HepG2 (cell line): ENCODE results near the gene AFF2. TPM values are rescaled to one million over a fixed set of nuclear protein-coding genes. Genes with fewer than 3 reads are reported as not detected.

Experiments
- ATAC-seq: fragments of 200-7000 bp; cut with Tn5 transposase; 3 replicates; pipeline ENCODE4 v1.9.1; 2020; ENCODE audit warnings: mild to moderate bottlenecking, moderate library complexity
- BruUV-seq: library from RNA; stranded (reverse); fragments of 400-500 nt; replicated peaks from 2 replicates; lab custom pipeline; 2021; lab: Mats Ljungman, UMichigan
- CTCF ChIA-PET: fragments of 300-600 bp; formaldehyde crosslinking; extraction: SDS; loops from one replicate; lab custom pipeline; 2021; ENCODE audit warnings: low total read pairs, inconsistent platforms, low intra/inter-chr PET ratio; lab: Yijun Ruan, JAX
- POLR2A ChIA-PET: fragments of 350-600 bp; sonication (Branson Sonifier 250); formaldehyde crosslinking; loops from one replicate; lab custom pipeline; 2020; ENCODE audit warnings: antibody characterized with exemption, inconsistent platforms; lab: Yijun Ruan, JAX
- DNase-seq: peaks from one replicate; pipeline ENCODE4 v3.0.0-alpha.2; 2015; ENCODE audit warnings: low spot score
- FAIRE-seq: peaks from 3 replicates; lab custom pipeline; 2011; peaks lifted over from hg19 to GRCh38; lab: Jason Lieb, UNC
- H2AFZ ChIP-seq: one replicate; pipeline ENCODE4 v1.6.1; 2011; ENCODE audit warnings: low read length, inconsistent platforms
- H3K27ac ChIP-seq: fragments of 300-600 bp; 3 replicates; pipeline ENCODE4 v1.8.0; 2011; ENCODE audit warnings: mixed run types, mild to moderate bottlenecking, mixed read lengths, low read length, inconsistent platforms; ENCODE audit not compliant: insufficient read depth; ENCODE audit errors: extremely low read length
- H3K27me3 ChIP-seq, 2 experiments: fragments of 200-600 bp in 1 of 2; 2 replicates in 1 of 2; 3 replicates in 1 of 2; pipeline versions ENCODE4 v1.6.0 to v1.8.0; 2011; ENCODE audit warnings: low read length in 2 of 2, mild to moderate bottlenecking in 2 of 2, moderate library complexity in 2 of 2, inconsistent platforms in 1 of 2; ENCODE audit not compliant: insufficient read depth in 2 of 2, control insufficient read depth in 1 of 2
- H3K36me3 ChIP-seq, 2 experiments: fragments of 200-600 bp in 1 of 2; replicated peaks in 1 of 2; 2 replicates in 1 of 2; 3 replicates in 1 of 2; pipeline versions ENCODE4 v1.5.1 to v1.8.0; 2011; ENCODE audit warnings: low read length in 2 of 2, inconsistent platforms in 1 of 2; ENCODE audit not compliant: insufficient read depth in 2 of 2, control insufficient read depth in 1 of 2
- H3K4me1 ChIP-seq: 2 replicates; pipeline ENCODE4 v1.5.1; 2012; ENCODE audit warnings: low read length, inconsistent platforms; ENCODE audit not compliant: insufficient read depth
- H3K4me2 ChIP-seq: 2 replicates; pipeline ENCODE4 v1.6.0; 2011; ENCODE audit warnings: low read depth, low read length, inconsistent platforms
- H3K4me3 ChIP-seq, 3 experiments: fragments of 200-600 bp in 1 of 3; sonication (generic), shearing (Covaris generic) in 1 of 3; replicated peaks in 1 of 3; 2 replicates each; pipeline ENCODE4 v1.5.1; 2011 to 2016; ENCODE audit warnings: low read length in 3 of 3, inconsistent platforms in 2 of 3, low read depth in 2 of 3, mild to moderate bottlenecking in 2 of 3, control low read depth in 1 of 3, mixed read lengths in 1 of 3; ENCODE audit not compliant: insufficient read depth in 1 of 3
- H3K79me2 ChIP-seq: one replicate; pipeline ENCODE4 v1.6.1; 2011; ENCODE audit warnings: low read length, inconsistent platforms; ENCODE audit not compliant: insufficient read depth
- H3K9ac ChIP-seq: 2 replicates; pipeline ENCODE4 v1.6.0; 2011; ENCODE audit warnings: mild to moderate bottlenecking, low read depth, low read length, inconsistent platforms; ENCODE audit not compliant: insufficient read depth
- H3K9me3 ChIP-seq: 2 replicates; pipeline ENCODE4 v1.5.1; 2012; ENCODE audit warnings: mild to moderate bottlenecking, low read length
- H4K20me1 ChIP-seq: 2 replicates; pipeline ENCODE4 v1.6.0; 2011; ENCODE audit warnings: inconsistent platforms, mild to moderate bottlenecking, low read length, moderate library complexity; ENCODE audit not compliant: insufficient read depth
- BCL3 ChIP-seq: sonication (generic); formaldehyde crosslinking; IDR thresholded peaks from 2 replicates; pipeline ENCODE4 v1.5.1; 2020; ENCODE audit warnings: mild to moderate bottlenecking, missing genetic modification reagents, moderate library complexity
- HOXA7 ChIP-seq: sonication (generic); formaldehyde crosslinking; IDR thresholded peaks from 2 replicates; pipeline ENCODE4 v1.8.1; 2022; ENCODE audit warnings: mild to moderate bottlenecking, missing genetic modification reagents, moderate library complexity
- MLXIP ChIP-seq: sonication (generic); formaldehyde crosslinking; IDR thresholded peaks from 2 replicates; pipeline ENCODE4 v1.9.0; 2021; ENCODE audit warnings: missing genetic modification reagents, borderline replicate concordance
- MYPOP ChIP-seq: sonication (generic); formaldehyde crosslinking; IDR thresholded peaks from 2 replicates; pipeline ENCODE4 v1.8.1; 2023; ENCODE audit warnings: mild to moderate bottlenecking, moderate library complexity, missing genetic modification reagents
- SIN3A ChIP-seq: IDR thresholded peaks from 2 replicates; pipeline ENCODE4 v1.6.1; 2011; ENCODE audit warnings: low read depth, mild to moderate bottlenecking, control low read depth, low read length, borderline replicate concordance
- SKIL ChIP-seq: sonication (generic); formaldehyde crosslinking; IDR thresholded peaks from 2 replicates; pipeline ENCODE4 v1.8.0; 2022; ENCODE audit warnings: missing genetic modification reagents, mild to moderate bottlenecking, moderate library complexity, borderline replicate concordance
- ZBTB4 ChIP-seq: sonication (generic); formaldehyde crosslinking; IDR thresholded peaks from 2 replicates; pipeline ENCODE4 v1.4.0; 2020; ENCODE audit warnings: missing genetic modification reagents, mild to moderate bottlenecking, borderline replicate concordance
- ZBTB8A ChIP-seq: sonication (generic); formaldehyde crosslinking; IDR thresholded peaks from 2 replicates; pipeline ENCODE4 v1.4.0; 2020; ENCODE audit warnings: mild to moderate bottlenecking, low read depth, missing genetic modification reagents, borderline replicate concordance
- ZFX ChIP-seq: sonication (generic); formaldehyde crosslinking; IDR thresholded peaks from 2 replicates; pipeline ENCODE4 v1.4.0; 2020; ENCODE audit warnings: mild to moderate bottlenecking, low read depth, missing genetic modification reagents, moderate library complexity
- ZNF143 ChIP-seq: sonication (generic); formaldehyde crosslinking; IDR thresholded peaks from 2 replicates; pipeline ENCODE4 v1.4.0; 2020; ENCODE audit warnings: missing genetic modification reagents
- ZNF552 ChIP-seq: sonication (generic); formaldehyde crosslinking; IDR thresholded peaks from 2 replicates; pipeline ENCODE4 v1.9.0; 2022; ENCODE audit warnings: missing genetic modification reagents, mild to moderate bottlenecking, borderline replicate concordance
- ZNF773 ChIP-seq: sonication (generic); formaldehyde crosslinking; IDR thresholded peaks from 2 replicates; pipeline ENCODE4 v1.4.0; 2020; ENCODE audit warnings: missing genetic modification reagents, borderline replicate concordance
- whole genome bisulfite sequencing: methylation state at CpG from one replicate; pipeline ENCODE4 v1.1.6; 2017; ENCODE audit warnings: low lambda C conversion rate; 5-methylcytosine and 5-hydroxymethylcytosine counted together
- in situ Hi-C: cut with HindIII; loops from 2 replicates; pipeline ENCODE4 v1.10.0; 2017; ENCODE audit warnings: low pct_unique_long_range_greater_than_20kb; ENCODE audit not compliant: extremely low pct_ligation_motif_present
- intact Hi-C: fragments of 100-400 bp; cut with micrococcal nuclease; formaldehyde crosslinking; loops from one replicate; pipeline ENCODE4 v1.10.0; 2022; ENCODE audit not compliant: unreplicated experiment
- polyA plus RNA-seq, 8 experiments: library from polyadenylated mRNA; depleted of rRNA in 3 of 8; stranded (reverse) in 7 of 8; unstranded in 1 of 8; fragments of >200 nt; fragmentation: Illumina TruSeq in 4 of 8; extraction: Trizol in 4 of 8; gene quantifications; 2 replicates each; pipeline versions ENCODE4 v1.2.1 to v1.2.3, GENCODE V29; 2011 to 2016; ENCODE audit warnings: low read depth in 4 of 8, missing spikeins in 1 of 8, mixed read lengths in 1 of 8; ENCODE audit not compliant: insufficient read depth in 1 of 8
- total RNA-seq, 5 experiments: library from RNA; depleted of rRNA; stranded (reverse); fragments of >200 nt; fragmentation: Illumina TruSeq; extraction: Trizol; gene quantifications; 2 replicates each; pipeline ENCODE4 v1.2.3, GENCODE V29; 2016; ENCODE audit warnings: low read depth in 1 of 5

AFF2 gene
- total and polyA plus RNA-seq, 2 of the 13 experiments (the other 11 are each of a cell fraction or from before 2014, with no cell fraction given), result not detected

- ATAC-seq (no peak), DNase-seq (no peak), FAIRE-seq (no peak)
- BruUV-seq, result no TSS peak
- in situ Hi-C loops, result no loop called here
- Histone ChIP-seq H3K79me2 (no peaks in the 10 kb centered on the region), H3K27ac (no peak overlapping the region), H3K27me3 (no peaks in the 10 kb centered on the region), H2AFZ (no peak overlapping the region), H3K9me3 (no peaks in the 10 kb centered on the region), H4K20me1 (no peaks in the 10 kb centered on the region), H3K4me3 (no peak overlapping the region), H3K9ac (no peak overlapping the region), H3K4me2 (no peak overlapping the region), H3K4me1 (no peaks in the 10 kb centered on the region), H3K36me3 (no peaks in the 10 kb centered on the region)
- intact Hi-C loops, result no loop called here
- WGBS, result 2% methylated on average over 4 of the region's 4 CpGs
- ChIA-PET CTCF (no interaction called here), POLR2A (no interaction called here)
- no peak for TF ChIP-seq BCL3 (CRISPR knock-in tag)
- no peak for TF ChIP-seq ZBTB4 (CRISPR knock-in tag)
- TF ChIP-seq ZNF773, result no peak
- no peak for TF ChIP-seq ZFX
- no peak for TF ChIP-seq ZNF143
- TF ChIP-seq SKIL (CRISPR knock-in tag), result no peak
- TF ChIP-seq HOXA7 (CRISPR knock-in tag), result no peak
- TF ChIP-seq ZBTB8A (CRISPR knock-in tag), result no peak
- TF ChIP-seq ZNF552, result no peak
- no peak for TF ChIP-seq MLXIP
- TF ChIP-seq MYPOP (CRISPR knock-in tag), result no peak
- no peak for TF ChIP-seq SIN3A
Observed at GRCh38 chrX:148572337-148572736, 71.9 kb downstream of the AFF2 start.
